DND-41 (cell line): ENCODE results near the gene CDHR2.

Experiments
- ATAC-seq: fragments of 200-7000 bp; cut with Tn5 transposase; 3 replicates; pipeline ENCODE4 v1.9.1; 2021; ENCODE audit warnings: low read depth; ENCODE audit not compliant: insufficient read depth
- DNase-seq: peaks from one replicate; pipeline ENCODE4 v3.0.0-alpha.2; 2020
- H2AFZ ChIP-seq: 2 replicates; pipeline ENCODE4 v1.6.0; 2012; ENCODE audit warnings: low read depth, low read length
- H3K27ac ChIP-seq: 2 replicates; pipeline ENCODE4 v1.5.1; 2012; ENCODE audit warnings: low read length, inconsistent platforms
- H3K27me3 ChIP-seq: fragments of 200-600 bp; sonication (generic); 2 replicates; pipeline ENCODE4 v1.6.0; 2012; ENCODE audit warnings: low read length, mild to moderate bottlenecking, inconsistent platforms; ENCODE audit not compliant: insufficient read depth, poor library complexity
- H3K36me3 ChIP-seq: 2 replicates; pipeline ENCODE4 v1.5.1; 2012; ENCODE audit warnings: low read length, inconsistent platforms; ENCODE audit not compliant: insufficient read depth
- H3K4me1 ChIP-seq: 2 replicates; pipeline ENCODE4 v1.5.1; 2012; ENCODE audit warnings: mild to moderate bottlenecking, low read length; ENCODE audit not compliant: insufficient read depth
- H3K4me2 ChIP-seq: 2 replicates; pipeline ENCODE4 v1.6.0; 2012; ENCODE audit warnings: mild to moderate bottlenecking, moderate library complexity, low read length, inconsistent platforms; ENCODE audit not compliant: insufficient read depth
- H3K4me3 ChIP-seq, 2 experiments: fragments of 200-600 bp in 1 of 2; shearing (Covaris generic) in 1 of 2; 2 replicates each; pipeline ENCODE4 v1.5.1; 2012 to 2016; ENCODE audit warnings: inconsistent platforms in 2 of 2, low read length in 2 of 2, mild to moderate bottlenecking in 2 of 2, low read depth in 1 of 2, moderate library complexity in 1 of 2
- H3K79me2 ChIP-seq: 2 replicates; pipeline ENCODE4 v1.6.0; 2012; ENCODE audit warnings: low read length, inconsistent platforms; ENCODE audit not compliant: insufficient read depth
- H3K9ac ChIP-seq: 2 replicates; pipeline ENCODE4 v1.6.0; 2012; ENCODE audit warnings: low read depth, mild to moderate bottlenecking, inconsistent platforms, low read length, moderate library complexity
- H3K9me3 ChIP-seq: 2 replicates; pipeline ENCODE4 v1.5.1; 2012; ENCODE audit warnings: low read length, moderate library complexity, mild to moderate bottlenecking, inconsistent platforms; ENCODE audit not compliant: insufficient read depth, severe bottlenecking
- H4K20me1 ChIP-seq: 2 replicates; pipeline ENCODE4 v1.6.0; 2012; ENCODE audit warnings: low read length; ENCODE audit not compliant: insufficient read depth
- EZH2 ChIP-seq: IDR thresholded peaks from 3 replicates; pipeline ENCODE4 v1.6.1; 2012; ENCODE audit warnings: borderline replicate concordance, low read depth, mild to moderate bottlenecking, moderate library complexity, low read length, inconsistent platforms; ENCODE audit not compliant: severe bottlenecking
- TF ChIP-seq, protein P1 (sequence below): IDR thresholded peaks from 2 replicates; pipeline ENCODE4 v1.5.1; 2012; ENCODE audit warnings: borderline replicate concordance, low read length, moderate library complexity, mild to moderate bottlenecking; ENCODE audit not compliant: poor library complexity, severe bottlenecking; ENCODE audit errors: extremely low read depth

The CDHR2 gene, protein sequence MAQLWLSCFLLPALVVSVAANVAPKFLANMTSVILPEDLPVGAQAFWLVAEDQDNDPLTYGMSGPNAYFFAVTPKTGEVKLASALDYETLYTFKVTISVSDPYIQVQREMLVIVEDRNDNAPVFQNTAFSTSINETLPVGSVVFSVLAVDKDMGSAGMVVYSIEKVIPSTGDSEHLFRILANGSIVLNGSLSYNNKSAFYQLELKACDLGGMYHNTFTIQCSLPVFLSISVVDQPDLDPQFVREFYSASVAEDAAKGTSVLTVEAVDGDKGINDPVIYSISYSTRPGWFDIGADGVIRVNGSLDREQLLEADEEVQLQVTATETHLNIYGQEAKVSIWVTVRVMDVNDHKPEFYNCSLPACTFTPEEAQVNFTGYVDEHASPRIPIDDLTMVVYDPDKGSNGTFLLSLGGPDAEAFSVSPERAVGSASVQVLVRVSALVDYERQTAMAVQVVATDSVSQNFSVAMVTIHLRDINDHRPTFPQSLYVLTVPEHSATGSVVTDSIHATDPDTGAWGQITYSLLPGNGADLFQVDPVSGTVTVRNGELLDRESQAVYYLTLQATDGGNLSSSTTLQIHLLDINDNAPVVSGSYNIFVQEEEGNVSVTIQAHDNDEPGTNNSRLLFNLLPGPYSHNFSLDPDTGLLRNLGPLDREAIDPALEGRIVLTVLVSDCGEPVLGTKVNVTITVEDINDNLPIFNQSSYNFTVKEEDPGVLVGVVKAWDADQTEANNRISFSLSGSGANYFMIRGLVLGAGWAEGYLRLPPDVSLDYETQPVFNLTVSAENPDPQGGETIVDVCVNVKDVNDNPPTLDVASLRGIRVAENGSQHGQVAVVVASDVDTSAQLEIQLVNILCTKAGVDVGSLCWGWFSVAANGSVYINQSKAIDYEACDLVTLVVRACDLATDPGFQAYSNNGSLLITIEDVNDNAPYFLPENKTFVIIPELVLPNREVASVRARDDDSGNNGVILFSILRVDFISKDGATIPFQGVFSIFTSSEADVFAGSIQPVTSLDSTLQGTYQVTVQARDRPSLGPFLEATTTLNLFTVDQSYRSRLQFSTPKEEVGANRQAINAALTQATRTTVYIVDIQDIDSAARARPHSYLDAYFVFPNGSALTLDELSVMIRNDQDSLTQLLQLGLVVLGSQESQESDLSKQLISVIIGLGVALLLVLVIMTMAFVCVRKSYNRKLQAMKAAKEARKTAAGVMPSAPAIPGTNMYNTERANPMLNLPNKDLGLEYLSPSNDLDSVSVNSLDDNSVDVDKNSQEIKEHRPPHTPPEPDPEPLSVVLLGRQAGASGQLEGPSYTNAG (N-terminal part only)

DNA sequence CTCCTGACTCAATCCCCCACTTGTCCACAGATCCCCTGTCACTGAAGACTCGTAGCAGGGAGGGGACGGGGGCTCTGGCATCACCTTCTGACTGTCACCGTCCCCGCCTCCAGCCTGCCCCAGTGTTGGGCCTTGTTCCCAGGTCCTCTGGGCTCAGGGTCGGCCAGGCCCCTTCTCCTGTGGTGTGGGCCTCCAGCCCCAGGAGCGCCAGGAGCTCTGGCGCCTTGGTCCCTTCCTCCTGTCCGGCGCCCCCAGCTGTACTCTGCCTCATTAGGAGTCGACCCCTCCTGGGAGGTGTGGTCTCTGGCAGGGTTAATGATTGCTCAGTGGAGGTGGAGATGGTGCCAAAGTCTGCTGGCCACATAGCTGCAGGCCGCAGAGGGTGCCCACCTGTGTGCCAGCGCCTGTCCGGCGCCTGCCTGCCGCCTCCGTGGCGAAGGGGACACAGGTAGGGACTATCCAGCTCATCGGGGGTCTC is at the start of gene CDHR2:
TSS of gene CDHR2 (plus strand) at position 376 of the 478 bp plus-strand sequence. CDS start 16,011 bp downstream, outside the sequence.
- Histone ChIP-seq H3K4me2 (no peak within 1 kb of the TSS), H4K20me1 (no peaks in the 10 kb centered on the region), H2AFZ (no peak within 1 kb of the TSS), H3K27ac (no peak within 1 kb of the TSS), H3K27me3 (peaks cover 4% of the 10 kb centered on the region), H3K4me1 (peaks cover 10% of the 10 kb centered on the region), H3K9me3 (no peaks in the 10 kb centered on the region), H3K79me2 (no peaks in the 10 kb centered on the region), H3K4me3 (no peak within 1 kb of the TSS), H3K36me3 (no peaks in the 10 kb centered on the region), H3K9ac (no peak within 1 kb of the TSS)
- ATAC-seq (no peak), DNase-seq (no peak)
- TF ChIP-seq, protein P1, sequence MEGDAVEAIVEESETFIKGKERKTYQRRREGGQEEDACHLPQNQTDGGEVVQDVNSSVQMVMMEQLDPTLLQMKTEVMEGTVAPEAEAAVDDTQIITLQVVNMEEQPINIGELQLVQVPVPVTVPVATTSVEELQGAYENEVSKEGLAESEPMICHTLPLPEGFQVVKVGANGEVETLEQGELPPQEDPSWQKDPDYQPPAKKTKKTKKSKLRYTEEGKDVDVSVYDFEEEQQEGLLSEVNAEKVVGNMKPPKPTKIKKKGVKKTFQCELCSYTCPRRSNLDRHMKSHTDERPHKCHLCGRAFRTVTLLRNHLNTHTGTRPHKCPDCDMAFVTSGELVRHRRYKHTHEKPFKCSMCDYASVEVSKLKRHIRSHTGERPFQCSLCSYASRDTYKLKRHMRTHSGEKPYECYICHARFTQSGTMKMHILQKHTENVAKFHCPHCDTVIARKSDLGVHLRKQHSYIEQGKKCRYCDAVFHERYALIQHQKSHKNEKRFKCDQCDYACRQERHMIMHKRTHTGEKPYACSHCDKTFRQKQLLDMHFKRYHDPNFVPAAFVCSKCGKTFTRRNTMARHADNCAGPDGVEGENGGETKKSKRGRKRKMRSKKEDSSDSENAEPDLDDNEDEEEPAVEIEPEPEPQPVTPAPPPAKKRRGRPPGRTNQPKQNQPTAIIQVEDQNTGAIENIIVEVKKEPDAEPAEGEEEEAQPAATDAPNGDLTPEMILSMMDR, result no peak
- TF ChIP-seq EZH2, result no peak

DNA sequence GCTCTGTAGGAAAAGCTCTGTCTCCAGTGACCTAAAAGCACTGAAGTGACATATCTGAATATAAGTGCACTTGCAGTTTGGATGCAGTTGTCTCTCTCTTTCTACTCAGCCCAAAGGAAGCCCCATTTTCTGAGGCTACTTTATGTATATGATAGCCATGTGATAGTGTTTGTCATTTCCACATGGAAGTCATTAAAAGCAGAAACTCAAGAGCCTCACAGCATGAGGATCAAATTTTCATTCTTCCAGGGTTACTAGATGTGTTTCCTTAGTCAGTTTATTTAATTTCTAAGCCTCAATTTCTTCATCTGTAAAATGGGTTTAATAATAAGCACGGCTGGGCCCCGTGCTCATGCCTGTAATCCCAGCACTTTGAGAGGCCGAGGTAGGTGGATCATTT is 48.6 kb upstream of the CDHR2 start:
- no peak overlapping the region for H2AFZ ChIP-seq
- no peak for TF ChIP-seq EZH2
- TF ChIP-seq, protein P1, result no peak
- H3K27ac ChIP-seq, result no peak overlapping the region
- H3K79me2 ChIP-seq, result no peaks in the 10 kb centered on the region
- no peaks in the 10 kb centered on the region for H3K9me3 ChIP-seq
- H3K4me2 ChIP-seq, result no peak overlapping the region
- H4K20me1 ChIP-seq, result no peaks in the 10 kb centered on the region
- DNase-seq (no peak), ATAC-seq (no peak)
- H3K36me3 ChIP-seq, result peaks cover 96% of the 10 kb centered on the region
- H3K9ac ChIP-seq, result no peak overlapping the region
- no peaks in the 10 kb centered on the region for H3K27me3 ChIP-seq
- no peak overlapping the region for H3K4me3 ChIP-seq
- no peaks in the 10 kb centered on the region for H3K4me1 ChIP-seq

DNA sequence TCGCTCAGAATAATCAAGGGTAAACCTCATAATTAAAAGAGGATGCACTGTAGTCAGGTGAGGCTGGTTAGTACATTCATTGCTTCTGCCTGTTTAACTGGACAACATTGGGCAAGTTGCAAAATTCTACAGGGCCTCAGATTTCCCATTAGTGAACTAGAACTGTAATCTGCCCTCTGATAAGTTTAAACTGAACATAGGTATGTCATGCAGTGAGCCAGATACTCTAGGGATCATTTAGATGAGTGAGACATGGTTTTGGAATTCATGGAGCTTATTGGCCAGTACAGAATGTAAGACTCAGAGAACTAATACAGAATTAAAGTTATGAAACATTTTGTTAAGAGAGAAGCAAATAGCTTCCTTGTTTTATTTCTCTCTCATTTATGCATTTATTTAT is 47.8 kb upstream of the CDHR2 start:
- DNase-seq, result no peak
- peaks cover 96% of the 10 kb centered on the region for H3K36me3 ChIP-seq

More for the DNA sequence above, 47.8 kb upstream of the CDHR2 start:
- ATAC-seq, result no peak
- Histone ChIP-seq H3K4me1 (no peaks in the 10 kb centered on the region), H2AFZ (no peak overlapping the region), H3K27me3 (no peaks in the 10 kb centered on the region), H3K4me3 (no peak overlapping the region), H3K9ac (no peak overlapping the region), H3K27ac (no peak overlapping the region), H3K4me2 (no peak overlapping the region), H4K20me1 (no peaks in the 10 kb centered on the region), H3K79me2 (no peaks in the 10 kb centered on the region), H3K9me3 (no peaks in the 10 kb centered on the region)
- TF ChIP-seq, protein P1, result no peak
- TF ChIP-seq EZH2, result no peak
